Mucosa of descending colon (tissue), 3 donors: ENCODE results near the gene TEAD1. TPM values are rescaled to one million over a fixed set of nuclear protein-coding genes. Genes with fewer than 3 reads are reported as not detected.

Source experiments
- ATAC-seq: fragments of 200-7000 bp; cut with Tn5 transposase; one replicate; pipeline ENCODE4 v1.9.1; 2020; ENCODE audit warnings: mild to moderate bottlenecking, moderate library complexity
- DNase-seq, 3 donors: peaks; one replicate each; pipeline ENCODE4 v3.0.0-alpha.2; 2020
- H3K36me3 ChIP-seq: fragments of 200-600 bp; one replicate; pipeline ENCODE4 v1.8.0; 2021; ENCODE audit warnings: low read depth, mild to moderate bottlenecking
- H3K4me1 ChIP-seq: fragments of 200-600 bp; one replicate; pipeline ENCODE4 v1.8.0; 2021; ENCODE audit warnings: low read depth, mild to moderate bottlenecking
- H3K4me3 ChIP-seq: fragments of 200-600 bp; one replicate; pipeline ENCODE4 v1.8.0; 2021; ENCODE audit warnings: mild to moderate bottlenecking
- H3K9me3 ChIP-seq: fragments of 200-600 bp; one replicate; pipeline ENCODE4 v1.8.0; 2021; ENCODE audit warnings: mild to moderate bottlenecking
- intact Hi-C, 2 donors: fragments of 100-400 bp; cut with DNase I in 1 of 2; cut with micrococcal nuclease in 1 of 2; formaldehyde crosslinking; loops; one replicate each; pipeline versions ENCODE4 v1.11.0 to v1.11.1; 2022; cut with DNase I, micrococcal nuclease
- total RNA-seq, 3 donors: library from RNA; stranded (reverse); fragmentation: NEBNext Ultra II Directional in 2 of 3; extraction: Animal tissue kit (Norgen Biotek cat#: 25700) in 2 of 3; gene quantifications; one replicate each; pipeline versions ENCODE4 v1.2.1 to v1.2.4, GENCODE V29; 2021 to 2023
- TF ChIP-seq, protein P1 (sequence below): fragments of 200-600 bp; IDR thresholded peaks from one replicate; pipeline ENCODE4 v1.8.0; 2022; ENCODE audit warnings: antibody characterized with exemption, mild to moderate bottlenecking
- donor health status: DM: no; HTN: no; CAD: no; lungs with moderate emphysema.
- donor health status: DM: no; HTN: no; CAD: no.
- donor health status: DM: no; HTN: yes; CAD: no.

Gene TEAD1
- total RNA-seq, 3 donors from 2014 or later = 33.2 to 196 (median 41.1) TPM

DNA sequence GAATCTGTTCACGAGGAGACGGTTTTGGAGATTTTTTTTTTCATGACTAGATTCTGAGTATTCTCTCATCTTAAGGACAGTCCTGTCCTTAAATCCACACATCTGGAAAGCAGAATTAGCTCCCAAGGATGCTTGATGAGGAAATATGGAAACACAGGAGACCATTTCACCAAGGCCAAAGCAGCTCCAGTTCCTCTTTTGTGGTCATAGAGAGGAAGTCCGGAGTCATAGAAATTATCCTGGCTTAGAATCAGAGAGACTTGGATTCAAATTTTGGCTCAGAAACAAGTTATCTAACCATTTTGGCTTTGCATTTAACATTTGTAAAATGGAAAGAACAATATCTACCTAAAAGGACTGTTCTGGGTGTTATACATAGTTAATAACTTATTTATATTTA, 7.3 kb upstream of the TEAD1 start:
- intact Hi-C loops = no loop called here
- TF ChIP-seq, protein P1, sequence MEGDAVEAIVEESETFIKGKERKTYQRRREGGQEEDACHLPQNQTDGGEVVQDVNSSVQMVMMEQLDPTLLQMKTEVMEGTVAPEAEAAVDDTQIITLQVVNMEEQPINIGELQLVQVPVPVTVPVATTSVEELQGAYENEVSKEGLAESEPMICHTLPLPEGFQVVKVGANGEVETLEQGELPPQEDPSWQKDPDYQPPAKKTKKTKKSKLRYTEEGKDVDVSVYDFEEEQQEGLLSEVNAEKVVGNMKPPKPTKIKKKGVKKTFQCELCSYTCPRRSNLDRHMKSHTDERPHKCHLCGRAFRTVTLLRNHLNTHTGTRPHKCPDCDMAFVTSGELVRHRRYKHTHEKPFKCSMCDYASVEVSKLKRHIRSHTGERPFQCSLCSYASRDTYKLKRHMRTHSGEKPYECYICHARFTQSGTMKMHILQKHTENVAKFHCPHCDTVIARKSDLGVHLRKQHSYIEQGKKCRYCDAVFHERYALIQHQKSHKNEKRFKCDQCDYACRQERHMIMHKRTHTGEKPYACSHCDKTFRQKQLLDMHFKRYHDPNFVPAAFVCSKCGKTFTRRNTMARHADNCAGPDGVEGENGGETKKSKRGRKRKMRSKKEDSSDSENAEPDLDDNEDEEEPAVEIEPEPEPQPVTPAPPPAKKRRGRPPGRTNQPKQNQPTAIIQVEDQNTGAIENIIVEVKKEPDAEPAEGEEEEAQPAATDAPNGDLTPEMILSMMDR = no peak
- no peaks in the 10 kb centered on the region for H3K36me3 ChIP-seq
- no peak for ATAC-seq
- no peak for DNase-seq
- no peak overlapping the region for H3K4me3 ChIP-seq
- H3K4me1 ChIP-seq = no peaks in the 10 kb centered on the region
- no peaks in the 10 kb centered on the region for H3K9me3 ChIP-seq

DNA sequence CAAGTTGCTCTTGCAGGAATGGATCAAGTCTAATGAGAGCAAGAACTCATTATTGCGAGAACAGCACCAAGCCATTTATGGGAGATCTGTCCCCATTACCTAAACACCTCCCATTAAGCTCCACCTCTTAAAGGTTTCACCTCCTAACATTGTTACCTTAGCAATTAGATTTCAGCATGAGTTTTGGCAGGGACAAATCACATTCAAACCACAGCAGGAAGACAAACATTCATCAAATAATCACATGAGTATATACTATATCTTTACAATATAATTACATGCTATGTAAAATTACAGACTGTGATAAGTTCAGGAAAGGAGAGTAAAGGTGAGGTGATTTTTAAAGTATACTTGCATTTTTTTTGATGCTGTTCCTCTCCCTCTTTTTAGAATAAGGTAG, 6.6 kb upstream of the TEAD1 start:
- H3K9me3 ChIP-seq = no peaks in the 10 kb centered on the region
- intact Hi-C loops = no loop called here
- H3K4me1 ChIP-seq = no peaks in the 10 kb centered on the region
- H3K36me3 ChIP-seq = no peaks in the 10 kb centered on the region
- peak; percentile 88 for ATAC-seq
- TF ChIP-seq, protein P1 = no peak
- no peak overlapping the region for H3K4me3 ChIP-seq
- no peak for DNase-seq

DNA sequence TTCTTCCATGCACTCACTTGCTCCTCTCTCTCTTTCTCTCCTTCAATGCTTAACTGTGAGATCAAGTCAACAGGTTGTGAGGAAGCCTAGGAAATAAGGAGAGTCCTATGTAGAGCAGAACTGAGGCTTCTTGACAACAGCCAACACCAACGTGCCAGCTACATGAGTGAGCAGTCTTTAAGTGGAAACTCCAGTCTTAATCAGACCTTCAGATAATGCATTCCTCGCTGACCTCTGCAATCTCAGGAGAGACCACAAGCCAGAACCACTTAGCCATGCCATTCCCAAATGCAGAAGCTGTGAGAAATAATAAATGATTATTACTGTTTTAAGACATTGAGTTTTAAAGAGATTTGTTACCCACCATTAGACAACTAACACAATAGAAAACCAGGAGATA, 6.1 kb upstream of the TEAD1 start:
- intact Hi-C loops = no loop called here
- TF ChIP-seq, protein P1 = no peak
- Histone ChIP-seq H3K4me3 (no peak overlapping the region), H3K4me1 (no peaks in the 10 kb centered on the region), H3K36me3 (no peaks in the 10 kb centered on the region), H3K9me3 (no peaks in the 10 kb centered on the region)
- ATAC-seq (peak; percentile 18), DNase-seq (no peak)

DNA sequence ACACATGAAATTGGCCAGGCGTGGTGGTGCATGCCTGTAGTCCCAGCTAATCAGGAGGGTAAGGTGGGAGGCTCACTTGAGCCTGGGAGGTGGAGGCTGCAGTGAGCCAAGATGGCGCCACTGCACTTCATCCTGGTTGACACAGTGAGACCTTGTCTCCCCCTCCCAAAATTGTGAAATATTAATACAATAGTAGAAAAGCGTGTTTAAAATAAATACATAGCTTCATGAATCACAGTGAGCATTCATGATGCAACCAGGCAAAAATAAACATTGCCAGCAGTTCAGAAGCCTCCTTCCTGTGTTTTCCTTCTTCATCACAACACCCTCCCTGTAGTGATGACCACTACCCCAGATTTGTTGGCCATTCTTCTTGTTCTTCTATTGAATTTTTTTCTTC, 4.3 kb upstream of the TEAD1 start:
- intact Hi-C loops = loop anchor here in 1 of 2 donors (10.0 kb wide), 1 partner anchor 135 kb away; no protein-coding TSS in a partner anchor
- ATAC-seq (no peak), DNase-seq (no peak)
- Histone ChIP-seq H3K4me3 (no peak overlapping the region), H3K9me3 (no peaks in the 10 kb centered on the region), H3K4me1 (no peaks in the 10 kb centered on the region), H3K36me3 (peaks cover 10% of the 10 kb centered on the region)
- TF ChIP-seq, protein P1 = no peak

DNA sequence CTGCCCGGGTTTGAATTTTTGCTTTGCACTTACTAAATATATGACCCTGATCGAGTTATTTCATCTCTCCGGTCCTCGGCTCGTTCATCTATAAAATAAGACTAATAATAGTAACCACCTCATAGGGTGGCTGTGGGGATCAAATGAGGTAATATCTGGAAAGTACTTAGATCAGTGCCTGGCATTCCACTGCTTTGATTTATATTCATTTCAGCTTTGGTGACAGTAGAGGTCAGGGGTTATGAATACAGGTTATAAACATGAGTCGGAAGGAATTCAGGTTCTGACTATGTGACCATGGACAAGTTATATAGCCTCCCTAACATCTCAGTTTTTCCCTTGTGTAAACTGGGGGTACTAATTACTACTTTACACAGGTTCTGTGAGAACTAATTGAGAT, 2.9 kb upstream of the TEAD1 start:
- ATAC-seq (no peak), DNase-seq (no peak)
- intact Hi-C loops = loop anchor here in 1 of 2 donors (10.0 kb wide), 1 partner anchor 133 kb away; no protein-coding TSS in a partner anchor

More for the DNA sequence above, 2.9 kb upstream of the TEAD1 start:
- peaks cover 5% of the 10 kb centered on the region for H3K4me1 ChIP-seq
- H3K36me3 ChIP-seq = peaks cover 10% of the 10 kb centered on the region
- H3K9me3 ChIP-seq = no peaks in the 10 kb centered on the region
- H3K4me3 ChIP-seq = no peak overlapping the region
- TF ChIP-seq, protein P1 = no peak
